Loucy (cell line): ENCODE measurements around the gene SMARCB1.

Source experiments
- EZH2phosphoT487 ChIP-seq: fragments of 200-600 bp; IDR thresholded peaks from 2 replicates; pipeline ENCODE4 v1.6.1; 2018; ENCODE audit warnings: antibody characterized with exemption, mild to moderate bottlenecking, moderate library complexity, borderline replicate concordance
- TF ChIP-seq, protein P1 (sequence below): fragments of 200-600 bp; sonication (generic); conservative IDR thresholded peaks from 2 replicates; pipeline ENCODE4 v1.5.1; 2014; ENCODE audit warnings: mild to moderate bottlenecking, antibody characterized with exemption, low read length

GRCh38 chr22:23787600-23787896 is 782 bp downstream of the SMARCB1 start:
- TF ChIP-seq, protein P1, sequence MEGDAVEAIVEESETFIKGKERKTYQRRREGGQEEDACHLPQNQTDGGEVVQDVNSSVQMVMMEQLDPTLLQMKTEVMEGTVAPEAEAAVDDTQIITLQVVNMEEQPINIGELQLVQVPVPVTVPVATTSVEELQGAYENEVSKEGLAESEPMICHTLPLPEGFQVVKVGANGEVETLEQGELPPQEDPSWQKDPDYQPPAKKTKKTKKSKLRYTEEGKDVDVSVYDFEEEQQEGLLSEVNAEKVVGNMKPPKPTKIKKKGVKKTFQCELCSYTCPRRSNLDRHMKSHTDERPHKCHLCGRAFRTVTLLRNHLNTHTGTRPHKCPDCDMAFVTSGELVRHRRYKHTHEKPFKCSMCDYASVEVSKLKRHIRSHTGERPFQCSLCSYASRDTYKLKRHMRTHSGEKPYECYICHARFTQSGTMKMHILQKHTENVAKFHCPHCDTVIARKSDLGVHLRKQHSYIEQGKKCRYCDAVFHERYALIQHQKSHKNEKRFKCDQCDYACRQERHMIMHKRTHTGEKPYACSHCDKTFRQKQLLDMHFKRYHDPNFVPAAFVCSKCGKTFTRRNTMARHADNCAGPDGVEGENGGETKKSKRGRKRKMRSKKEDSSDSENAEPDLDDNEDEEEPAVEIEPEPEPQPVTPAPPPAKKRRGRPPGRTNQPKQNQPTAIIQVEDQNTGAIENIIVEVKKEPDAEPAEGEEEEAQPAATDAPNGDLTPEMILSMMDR, result no peak
- no peak for TF ChIP-seq EZH2phosphoT487
